Suprapubic skin (tissue), 4 donors: ENCODE data around the gene TPM2.

Source experiments
- CTCF ChIP-seq, 2 donors: fragments of 200-600 bp in 1 of 2; fragments of 450-650 bp in 1 of 2; sonication (generic) in 1 of 2; IDR thresholded peaks; one replicate each; pipeline ENCODE4 v1.5.1; 2016 to 2019; ENCODE audit warnings: antibody characterized with exemption in 2 of 2, mild to moderate bottlenecking in 1 of 2, moderate library complexity in 1 of 2
- EP300 ChIP-seq: sonication (generic); formaldehyde crosslinking; IDR thresholded peaks from one replicate; pipeline ENCODE4 v1.6.1; 2017; ENCODE audit warnings: antibody characterized with exemption
- POLR2A ChIP-seq, 2 donors: fragments of 450-650 bp; IDR thresholded peaks; one replicate each; pipeline ENCODE4 v1.6.1; 2017; ENCODE audit warnings: antibody characterized with exemption in 2 of 2, mild to moderate bottlenecking in 2 of 2, moderate library complexity in 2 of 2
- POLR2AphosphoS5 ChIP-seq, 3 donors: sonication (generic); formaldehyde crosslinking; IDR thresholded peaks; one replicate each; pipeline ENCODE4 v1.6.1; 2017; ENCODE audit warnings: antibody characterized with exemption in 3 of 3

- TF ChIP-seq CTCF (IDR thresholded peaks at IDR 0.05) = no peak
- no peak for TF ChIP-seq POLR2A (IDR thresholded peaks at IDR 0.05)
- TF ChIP-seq POLR2AphosphoS5 (IDR thresholded peaks at IDR 0.05) = no peak
- no peak for TF ChIP-seq EP300
Measured at GRCh38 chr9:35635730-35636129, 54.0 kb downstream of the TPM2 start.
